SK-N-SH (cell line): Measurements from ENCODE around the gene SNRNP35. TPM values are rescaled to one million over a fixed set of nuclear protein-coding genes. Genes with fewer than 3 reads are reported as not detected.

Experiments used
- CTCF ChIA-PET: fragments of 300-600, 350-600 bp; formaldehyde crosslinking; extraction: SDS; loops from one replicate; lab custom pipeline; 2021; lab: Yijun Ruan, JAX
- POLR2A ChIA-PET: fragments of 350-600 bp; sonication (Branson Sonifier 250); formaldehyde crosslinking; extraction: SDS; loops from one replicate; lab custom pipeline; 2020; ENCODE audit warnings: antibody characterized with exemption, inconsistent platforms; lab: Yijun Ruan, JAX
- DNase-seq: peaks from one replicate; pipeline ENCODE4 v3.0.0; 2012
- H2AFZ ChIP-seq: fragments of 200-600 bp; sonication (generic); 2 replicates; pipeline ENCODE4 v1.8.1; 2016; ENCODE audit warnings: antibody characterized with exemption, mild to moderate bottlenecking, low read depth
- H3F3A ChIP-seq: fragments of 200-600 bp; sonication (generic); replicated peaks from 2 replicates; pipeline ENCODE3; 2016; ENCODE audit warnings: antibody characterized with exemption, mild to moderate bottlenecking; ENCODE audit not compliant: insufficient read depth
- H3K27ac ChIP-seq, 2 experiments: fragments of 200-500 bp in 1 of 2; fragments of 200-600 bp in 1 of 2; sonication (Bioruptor generic) in 1 of 2; sonication (generic), shearing (Covaris generic) in 1 of 2; 2 replicates each; pipeline versions ENCODE4 v1.5.1 to v1.6.1; 2014 to 2016; ENCODE audit warnings: low read depth in 2 of 2, inconsistent platforms in 1 of 2, low read length in 1 of 2, mild to moderate bottlenecking in 1 of 2, mixed read lengths in 1 of 2
- H3K27me3 ChIP-seq: fragments of 200-600 bp; sonication (generic), shearing (Covaris generic); 2 replicates; pipeline ENCODE4 v1.6.1; 2016; ENCODE audit warnings: mixed run types; ENCODE audit not compliant: insufficient read depth
- H3K36me3 ChIP-seq, 2 experiments: fragments of 200-500 bp in 1 of 2; fragments of 200-600 bp in 1 of 2; sonication (Bioruptor generic) in 1 of 2; sonication (generic) in 1 of 2; replicated peaks in 1 of 2; 2 replicates each; pipeline versions ENCODE3 to v1.5.1; 2014 to 2016; ENCODE audit warnings: low read length in 1 of 2, mild to moderate bottlenecking in 1 of 2; ENCODE audit not compliant: insufficient read depth in 2 of 2, control insufficient read depth in 1 of 2
- H3K4me1 ChIP-seq, 2 experiments: fragments of 200-500 bp in 1 of 2; fragments of 200-600 bp in 1 of 2; sonication (Bioruptor generic) in 1 of 2; sonication (generic), shearing (Covaris generic) in 1 of 2; 2 replicates each; pipeline versions ENCODE4 v1.5.1 to v1.6.1; 2014 to 2016; ENCODE audit warnings: low read depth in 1 of 2, low read length in 1 of 2, mixed run types in 1 of 2; ENCODE audit not compliant: insufficient read depth in 2 of 2, control insufficient read depth in 1 of 2
- H3K4me2 ChIP-seq: fragments of 200-600 bp; sonication (generic), shearing (Covaris generic); 2 replicates; pipeline ENCODE4 v1.6.1; 2017; ENCODE audit warnings: mixed run types
- H3K4me3 ChIP-seq, 2 experiments: fragments of 200-500 bp in 1 of 2; fragments of 200-600 bp in 1 of 2; sonication (Bioruptor generic) in 1 of 2; sonication (generic), shearing (Covaris generic) in 1 of 2; 2 replicates each; pipeline versions ENCODE4 v1.5.1 to v1.8.1; 2014 to 2016; ENCODE audit warnings: low read depth in 2 of 2, inconsistent platforms in 1 of 2, low read length in 1 of 2, mild to moderate bottlenecking in 1 of 2, mixed read lengths in 1 of 2, moderate library complexity in 1 of 2
- H3K79me2 ChIP-seq: fragments of 200-600 bp; sonication (generic); 2 replicates; pipeline ENCODE4 v1.8.1; 2017; ENCODE audit warnings: mild to moderate bottlenecking; ENCODE audit not compliant: insufficient read depth
- H3K9ac ChIP-seq: fragments of 200-600 bp; sonication (generic); 2 replicates; pipeline ENCODE4 v1.6.1; 2017; ENCODE audit warnings: mixed run types
- H3K9me2 ChIP-seq: fragments of 200-600 bp; sonication (generic); 2 replicates; pipeline ENCODE4 v1.6.1; 2017; ENCODE audit warnings: mixed run types
- H3K9me3 ChIP-seq: fragments of 200-600 bp; sonication (generic); 2 replicates; pipeline ENCODE4 v1.6.1; 2017; ENCODE audit warnings: mixed run types, mild to moderate bottlenecking, moderate library complexity
- H4K20me1 ChIP-seq: fragments of 200-600 bp; sonication (generic); 2 replicates; pipeline ENCODE4 v1.6.1; 2017; ENCODE audit warnings: mild to moderate bottlenecking, mixed run types; ENCODE audit not compliant: insufficient read depth
- CHD2 ChIP-seq: fragments of 150-350 bp; IDR thresholded peaks from 2 replicates; pipeline ENCODE4 v1.6.1; 2018; ENCODE audit warnings: low read length; ENCODE audit not compliant: partially characterized antibody
- EP300 ChIP-seq, 2 experiments: IDR thresholded peaks; 2 replicates each; pipeline versions ENCODE4 v1.4.0 to v1.6.1; 2012; ENCODE audit warnings: borderline replicate concordance in 1 of 2, low read depth in 1 of 2, low read length in 1 of 2
- EZH2phosphoT487 ChIP-seq: fragments of 200-600 bp; sonication (generic); IDR thresholded peaks from 2 replicates; pipeline ENCODE4 v1.6.1; 2017; ENCODE audit warnings: low read depth, mixed run types, mild to moderate bottlenecking, antibody characterized with exemption, moderate library complexity, borderline replicate concordance
- FOSL2 ChIP-seq: IDR thresholded peaks from 2 replicates; pipeline ENCODE4 v1.4.0; 2012; ENCODE audit warnings: low read depth, mild to moderate bottlenecking, moderate library complexity, borderline replicate concordance
- GABPA ChIP-seq: IDR thresholded peaks from 2 replicates; pipeline ENCODE4 v1.4.0; 2012; ENCODE audit warnings: low read depth, mild to moderate bottlenecking
- MAX ChIP-seq: IDR thresholded peaks from 2 replicates; pipeline ENCODE4 v1.4.0; 2012; ENCODE audit warnings: low read depth
- MEF2A ChIP-seq: IDR thresholded peaks from 2 replicates; pipeline ENCODE4 v1.4.0; 2012; ENCODE audit warnings: low read depth, borderline replicate concordance
- PBX3 ChIP-seq: IDR thresholded peaks from 2 replicates; pipeline ENCODE4; 2012
- RAD21 ChIP-seq: IDR thresholded peaks from 2 replicates; pipeline ENCODE4 v1.6.1; 2012; ENCODE audit warnings: mild to moderate bottlenecking, low read length
- RCOR1 ChIP-seq: fragments of 150-350 bp; IDR thresholded peaks from 2 replicates; pipeline ENCODE4 v1.6.1; 2017; ENCODE audit warnings: antibody characterized with exemption, low read length
- RXRA ChIP-seq: IDR thresholded peaks from 2 replicates; pipeline ENCODE4 v1.4.0; 2012; ENCODE audit warnings: low read depth, mild to moderate bottlenecking, borderline replicate concordance
- SIN3A ChIP-seq: IDR thresholded peaks from 2 replicates; pipeline ENCODE4 v1.6.1; 2012; ENCODE audit warnings: low read depth, mild to moderate bottlenecking, low read length, moderate library complexity, borderline replicate concordance
- TAF1 ChIP-seq: IDR thresholded peaks from 2 replicates; pipeline ENCODE4 v1.6.1; 2012; ENCODE audit warnings: low read depth, mild to moderate bottlenecking, low read length, moderate library complexity, borderline replicate concordance
- WGBS: methylation state at CpG from one replicate; pipeline ENCODE4 v1.1.6; 2017; ENCODE audit warnings: low lambda C conversion rate; 5-methylcytosine and 5-hydroxymethylcytosine counted together
- polyA plus RNA-seq, 3 experiments: library from polyadenylated mRNA; depleted of rRNA; stranded (reverse); fragments of >200 nt; gene quantifications; 2 replicates each; pipeline ENCODE4 v1.2.3, GENCODE V29; 2012
- TF ChIP-seq, protein P1 (sequence below): IDR thresholded peaks from 2 replicates; pipeline ENCODE4 v1.4.0; 2012; ENCODE audit warnings: low read depth, borderline replicate concordance
- TF ChIP-seq, protein P2 (sequence below): IDR thresholded peaks from 2 replicates; pipeline ENCODE4 v1.4.0; 2012; ENCODE audit warnings: low read depth, borderline replicate concordance

SNRNP35 gene
- polyA plus RNA-seq, 1 of the 3 experiments (the other 2 are of a cell fraction) = 13.1 TPM

DNA sequence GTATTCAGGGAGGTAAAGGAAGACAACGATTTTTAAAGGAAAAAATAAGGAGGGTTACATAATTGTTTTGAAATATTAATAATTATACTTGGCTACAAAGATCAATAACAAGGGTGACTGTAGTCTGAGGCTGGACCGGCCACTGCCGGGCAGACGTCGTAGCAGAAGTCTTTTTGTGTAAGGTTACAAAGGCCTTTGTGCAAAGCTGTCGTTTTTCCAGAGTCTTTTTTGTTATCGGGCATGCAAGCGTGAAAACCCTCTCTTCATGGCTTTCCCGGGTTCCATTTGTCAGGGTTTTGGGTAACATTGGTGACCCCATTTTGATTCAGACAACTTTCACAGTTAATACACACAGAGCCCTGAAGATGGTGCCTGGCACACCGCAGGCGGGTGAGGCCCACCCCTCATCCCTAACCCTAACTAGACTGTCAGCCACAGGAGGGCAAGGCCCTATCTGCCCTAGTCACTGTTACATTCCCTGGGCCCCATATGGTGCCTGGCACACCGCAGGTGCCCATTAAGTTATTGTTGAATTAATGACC lies 44.3 kb downstream of the SNRNP35 start:
- no peaks in the 10 kb centered on the region for H4K20me1 ChIP-seq
- WGBS = 91% methylated on average over 12 of the region's 12 CpGs
- H2AFZ ChIP-seq = no peak overlapping the region
- H3K4me1 ChIP-seq = no peaks in the 10 kb centered on the region
- H3F3A ChIP-seq = no peaks in the 10 kb centered on the region
- H3K4me3 ChIP-seq = no peak overlapping the region
- CTCF ChIA-PET = no interaction called here
- H3K27me3 ChIP-seq = no peaks in the 10 kb centered on the region
- H3K9ac ChIP-seq = no peak overlapping the region
- no peaks in the 10 kb centered on the region for H3K9me2 ChIP-seq
- peaks cover 0 to 17% of the 10 kb centered on the region in 2 experiments for H3K36me3 ChIP-seq
- H3K79me2 ChIP-seq = 0 out of 2 replicates have a peak, but pooled peaks cover 13% of the 10 kb centered on the region
- POLR2A ChIA-PET = no interaction called here
- H3K4me2 ChIP-seq = no peak overlapping the region
- H3K9me3 ChIP-seq = no peaks in the 10 kb centered on the region
- DNase-seq = no peak
- TF ChIP-seq, protein P1, sequence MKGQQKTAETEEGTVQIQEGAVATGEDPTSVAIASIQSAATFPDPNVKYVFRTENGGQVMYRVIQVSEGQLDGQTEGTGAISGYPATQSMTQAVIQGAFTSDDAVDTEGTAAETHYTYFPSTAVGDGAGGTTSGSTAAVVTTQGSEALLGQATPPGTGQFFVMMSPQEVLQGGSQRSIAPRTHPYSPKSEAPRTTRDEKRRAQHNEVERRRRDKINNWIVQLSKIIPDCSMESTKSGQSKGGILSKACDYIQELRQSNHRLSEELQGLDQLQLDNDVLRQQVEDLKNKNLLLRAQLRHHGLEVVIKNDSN = no peak
- TF ChIP-seq EZH2phosphoT487 (no peak), MAX (no peak), SIN3A (no peak), FOSL2 (no peak), TAF1 (no peak), PBX3 (no peak), RCOR1 (no peak), MEF2A (no peak), EP300 (IDR thresholded peaks at IDR 0.05; ENCODE audit: borderline replicate concordance in 1 of 2, low read depth in 1 of 2, low read length in 1 of 2) (no peak), CHD2 (no peak), RAD21 (no peak), RXRA (no peak), GABPA (no peak)
- TF ChIP-seq, protein P2, sequence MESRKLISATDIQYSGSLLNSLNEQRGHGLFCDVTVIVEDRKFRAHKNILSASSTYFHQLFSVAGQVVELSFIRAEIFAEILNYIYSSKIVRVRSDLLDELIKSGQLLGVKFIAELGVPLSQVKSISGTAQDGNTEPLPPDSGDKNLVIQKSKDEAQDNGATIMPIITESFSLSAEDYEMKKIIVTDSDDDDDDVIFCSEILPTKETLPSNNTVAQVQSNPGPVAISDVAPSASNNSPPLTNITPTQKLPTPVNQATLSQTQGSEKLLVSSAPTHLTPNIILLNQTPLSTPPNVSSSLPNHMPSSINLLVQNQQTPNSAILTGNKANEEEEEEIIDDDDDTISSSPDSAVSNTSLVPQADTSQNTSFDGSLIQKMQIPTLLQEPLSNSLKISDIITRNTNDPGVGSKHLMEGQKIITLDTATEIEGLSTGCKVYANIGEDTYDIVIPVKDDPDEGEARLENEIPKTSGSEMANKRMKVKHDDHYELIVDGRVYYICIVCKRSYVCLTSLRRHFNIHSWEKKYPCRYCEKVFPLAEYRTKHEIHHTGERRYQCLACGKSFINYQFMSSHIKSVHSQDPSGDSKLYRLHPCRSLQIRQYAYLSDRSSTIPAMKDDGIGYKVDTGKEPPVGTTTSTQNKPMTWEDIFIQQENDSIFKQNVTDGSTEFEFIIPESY = no peak
- TF ChIP-seq, all 33 proteins: peak for 0
- no peak overlapping the region for H3K27ac ChIP-seq
